ENCODE results near the gene CRIP2. TPM values are rescaled to one million over a fixed set of nuclear protein-coding genes. Genes with fewer than 3 reads are reported as not detected.

The CRIP2 gene
- total and polyA plus RNA-seq, 9 donors = 0.35 to 242 (median 47.8) TPM

DNA sequence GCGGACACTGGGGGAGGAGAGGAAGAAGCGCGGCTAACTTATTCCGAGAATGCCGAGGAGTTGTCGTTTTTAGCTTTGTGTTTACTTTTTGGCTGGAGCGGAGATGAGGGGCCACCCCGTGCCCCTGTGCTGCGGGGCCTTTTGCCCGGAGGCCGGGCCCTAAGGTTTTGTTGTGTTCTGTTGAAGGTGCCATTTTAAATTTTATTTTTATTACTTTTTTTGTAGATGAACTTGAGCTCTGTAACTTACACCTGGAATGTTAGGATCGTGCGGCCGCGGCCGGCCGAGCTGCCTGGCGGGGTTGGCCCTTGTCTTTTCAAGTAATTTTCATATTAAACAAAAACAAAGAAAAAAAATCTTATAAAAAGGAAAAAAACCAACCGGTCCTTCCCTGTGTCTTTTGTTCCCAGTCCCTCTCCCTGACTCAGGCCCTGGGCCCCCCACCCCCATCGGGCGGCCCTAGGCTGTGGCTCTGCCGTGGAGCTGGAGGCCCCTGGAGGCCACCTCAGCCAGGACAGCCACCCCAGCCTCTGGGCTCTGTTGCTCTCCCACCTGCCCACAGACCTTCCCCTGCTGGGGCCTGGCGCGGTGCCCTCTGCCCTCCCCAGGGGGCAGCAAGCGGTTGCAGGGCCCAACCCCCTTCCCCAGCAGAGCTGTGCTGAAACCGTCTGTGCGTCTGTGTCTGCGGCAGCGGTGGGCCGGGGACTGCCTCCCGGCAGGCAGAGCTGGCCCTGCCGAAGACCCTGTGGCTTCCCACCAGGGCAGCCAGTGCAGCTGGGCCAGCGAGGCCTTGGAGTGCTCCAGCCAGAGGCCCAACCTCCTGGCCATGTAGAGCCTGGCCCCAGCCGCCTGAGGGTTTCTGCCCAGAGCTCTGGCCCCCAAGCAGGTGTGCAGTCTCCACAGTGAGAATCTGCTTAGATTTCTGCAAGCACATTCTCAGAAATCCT, 4.0 kb upstream of the CRIP2 start:
- intact Hi-C loops (cut with DNase I) = loop anchor here in 2 of 4 donors (10.0 kb wide), 2 partner anchors 46 to 56 kb away; partner anchors contain the start of gene MTA1 (in 1 of the 2)
- peak overlapping the region in 1 of 2 donors; percentile 10 for H3K27ac ChIP-seq
- no peaks in the 10 kb centered on the region for H3K36me3 ChIP-seq
- H3K9me3 ChIP-seq = no peaks in the 10 kb centered on the region
- H3K4me3 ChIP-seq = no peak overlapping the region
- no peaks in the 10 kb centered on the region for H3K27me3 ChIP-seq
- no peak for TF ChIP-seq POLR2A (IDR thresholded peaks at IDR 0.05)
- TF ChIP-seq, protein P1, sequence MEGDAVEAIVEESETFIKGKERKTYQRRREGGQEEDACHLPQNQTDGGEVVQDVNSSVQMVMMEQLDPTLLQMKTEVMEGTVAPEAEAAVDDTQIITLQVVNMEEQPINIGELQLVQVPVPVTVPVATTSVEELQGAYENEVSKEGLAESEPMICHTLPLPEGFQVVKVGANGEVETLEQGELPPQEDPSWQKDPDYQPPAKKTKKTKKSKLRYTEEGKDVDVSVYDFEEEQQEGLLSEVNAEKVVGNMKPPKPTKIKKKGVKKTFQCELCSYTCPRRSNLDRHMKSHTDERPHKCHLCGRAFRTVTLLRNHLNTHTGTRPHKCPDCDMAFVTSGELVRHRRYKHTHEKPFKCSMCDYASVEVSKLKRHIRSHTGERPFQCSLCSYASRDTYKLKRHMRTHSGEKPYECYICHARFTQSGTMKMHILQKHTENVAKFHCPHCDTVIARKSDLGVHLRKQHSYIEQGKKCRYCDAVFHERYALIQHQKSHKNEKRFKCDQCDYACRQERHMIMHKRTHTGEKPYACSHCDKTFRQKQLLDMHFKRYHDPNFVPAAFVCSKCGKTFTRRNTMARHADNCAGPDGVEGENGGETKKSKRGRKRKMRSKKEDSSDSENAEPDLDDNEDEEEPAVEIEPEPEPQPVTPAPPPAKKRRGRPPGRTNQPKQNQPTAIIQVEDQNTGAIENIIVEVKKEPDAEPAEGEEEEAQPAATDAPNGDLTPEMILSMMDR (IDR thresholded peaks at IDR 0.05) = no peak
- no peak for TF ChIP-seq EP300 (IDR thresholded peaks at IDR 0.05)
- WGBS, 3 donors = 72 to 81% (median 75%) methylated on average over 33 to 34 of the region's 34 CpGs
- H3K4me1 ChIP-seq (ENCODE audit: insufficient read depth) = peaks cover 9% of the 10 kb centered on the region
- peak in 2 of 5 donors; percentile 36 to 46 for DNase-seq

DNA sequence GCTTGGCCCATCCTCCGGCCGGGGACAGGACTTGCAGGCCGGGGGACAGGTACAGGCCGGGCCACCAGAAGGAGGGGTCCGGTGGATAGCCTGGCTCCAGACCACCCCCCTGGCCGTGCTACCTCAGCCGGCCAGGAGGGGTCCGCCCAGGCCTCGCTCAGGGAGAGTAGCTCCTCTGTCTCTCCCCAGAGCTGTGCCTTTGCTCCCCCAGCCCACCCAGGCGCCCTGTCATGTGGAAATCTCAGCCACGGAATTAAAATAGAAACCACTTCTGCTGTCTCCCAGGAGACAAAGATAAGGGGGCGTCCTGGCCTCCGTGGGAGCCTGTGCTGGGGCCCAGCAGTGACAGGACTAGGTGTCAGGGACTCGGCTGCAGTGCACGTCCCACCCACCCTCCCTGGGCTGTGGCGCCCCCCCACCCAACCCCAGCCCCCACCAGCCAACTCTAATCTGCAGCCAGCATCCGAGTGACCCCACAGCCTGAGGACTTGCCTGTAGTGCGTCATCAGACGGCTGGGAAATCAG, 3.3 kb upstream of the CRIP2 start:
- H3K27ac ChIP-seq = peak overlapping the region in 1 of 2 donors; percentile 10
- peaks cover 14% of the 10 kb centered on the region for H3K4me1 ChIP-seq (ENCODE audit: insufficient read depth)
- intact Hi-C loops (cut with DNase I) = loop anchor here in 2 of 4 donors (10.0 kb wide), 2 partner anchors 47 to 57 kb away; partner anchors contain the start of gene MTA1 (in 1 of the 2)
- WGBS, 3 donors = 44 to 54% (median 53%) methylated on average over 7 to 19 of the region's 19 CpGs
- DNase-seq = no peak
- no peaks in the 10 kb centered on the region for H3K36me3 ChIP-seq
- TF ChIP-seq, protein P1 (IDR thresholded peaks at IDR 0.05) = no peak
- TF ChIP-seq POLR2A (IDR thresholded peaks at IDR 0.05) (no peak), EP300 (IDR thresholded peaks at IDR 0.05) (no peak)
- no peaks in the 10 kb centered on the region for H3K9me3 ChIP-seq
- H3K4me3 ChIP-seq = no peak overlapping the region
- no peaks in the 10 kb centered on the region for H3K27me3 ChIP-seq

DNA sequence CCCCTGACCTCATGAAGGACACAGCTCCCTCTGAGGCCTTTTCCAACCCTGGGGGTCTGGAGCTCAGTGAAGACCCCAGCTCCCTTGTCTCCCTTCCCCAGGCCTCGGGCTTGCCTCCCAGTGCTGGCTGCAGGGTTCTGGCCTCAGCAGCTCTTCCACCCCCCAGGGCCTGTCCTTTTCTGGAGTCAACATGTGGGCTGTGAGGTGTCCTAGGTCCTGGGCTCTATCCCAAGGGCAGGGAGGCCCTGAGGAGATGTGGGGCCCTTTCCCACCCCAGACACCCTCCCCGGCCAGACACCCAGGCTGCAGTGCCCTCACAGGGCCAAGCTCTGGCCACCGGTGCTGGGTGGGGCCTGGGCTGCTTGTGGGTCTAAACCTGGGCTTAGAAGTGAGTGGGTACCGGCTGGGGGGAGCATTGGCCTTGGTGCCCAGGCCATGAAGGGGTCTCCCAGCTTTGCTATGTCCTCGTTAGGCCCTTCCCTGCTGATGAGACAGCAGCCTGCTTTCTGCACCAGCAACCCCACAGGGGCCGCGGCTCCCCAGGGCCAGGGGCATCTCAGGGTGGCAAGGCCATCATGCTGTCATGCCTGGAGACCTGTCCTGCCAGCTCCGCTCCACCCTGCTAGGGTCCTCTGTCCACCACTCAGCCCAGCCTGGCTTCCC, 2.7 kb upstream of the CRIP2 start:
- TF ChIP-seq POLR2A (IDR thresholded peaks at IDR 0.05) = no peak
- TF ChIP-seq EP300 (IDR thresholded peaks at IDR 0.05) = no peak
- TF ChIP-seq, protein P1 (IDR thresholded peaks at IDR 0.05) = no peak
- H3K4me1 ChIP-seq (ENCODE audit: insufficient read depth) = peaks cover 17% of the 10 kb centered on the region

DNA sequence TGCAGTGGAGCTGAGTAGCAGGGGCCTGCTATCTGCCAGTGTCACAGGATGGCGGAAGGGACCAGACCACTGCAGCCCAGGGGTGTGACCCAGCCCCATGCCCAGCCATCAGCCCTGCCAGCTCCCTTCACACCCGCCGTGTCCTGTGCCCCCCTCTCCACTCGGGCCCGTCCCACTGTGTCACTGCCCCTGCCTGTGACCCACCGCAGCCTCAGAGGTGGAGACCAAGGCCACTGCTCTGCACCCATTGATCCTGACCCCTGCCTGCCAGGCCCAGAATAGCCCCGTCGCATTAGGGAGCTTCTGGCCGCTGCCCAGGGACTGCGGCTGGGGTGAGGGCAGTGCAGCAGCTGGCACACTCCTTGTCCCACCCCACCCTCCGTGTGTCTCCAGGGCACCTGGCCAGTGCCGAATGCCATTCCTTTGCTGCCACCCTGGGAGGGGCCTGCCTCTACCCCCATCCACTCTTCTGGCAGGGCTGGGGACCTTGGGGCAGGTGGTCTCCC, 2.1 kb upstream of the CRIP2 start:
- Histone ChIP-seq H3K4me3 (no peak overlapping the region), H3K4me1 (ENCODE audit: insufficient read depth) (peaks cover 17% of the 10 kb centered on the region), H3K9me3 (no peaks in the 10 kb centered on the region), H3K27ac (peak overlapping the region in 1 of 2 donors; percentile 19), H3K36me3 (no peaks in the 10 kb centered on the region), H3K27me3 (no peaks in the 10 kb centered on the region)
- WGBS, 3 donors = 71 to 85% (median 73%) methylated on average over 12 of the region's 12 CpGs
- intact Hi-C loops (cut with DNase I) = loop anchor here in 2 of 4 donors (10.0 kb wide), 2 partner anchors 48 to 58 kb away; partner anchors contain the start of gene MTA1 (in 1 of the 2)
- DNase-seq = peak in 1 of 5 donors; percentile 44
- TF ChIP-seq EP300 (IDR thresholded peaks at IDR 0.05) (no peak), POLR2A (IDR thresholded peaks at IDR 0.05) (no peak)

More for the DNA sequence above, 2.7 kb upstream of the CRIP2 start:
- no peak for DNase-seq
- Histone ChIP-seq H3K4me3 (no peak overlapping the region), H3K9me3 (no peaks in the 10 kb centered on the region), H3K36me3 (no peaks in the 10 kb centered on the region), H3K27ac (peak overlapping the region in 1 of 2 donors; percentile 19), H3K27me3 (no peaks in the 10 kb centered on the region)
- 72 to 75% (median 74%) methylated on average over 8 of the region's 8 CpGs for WGBS, 3 donors
- intact Hi-C loops (cut with DNase I) = loop anchor here in 2 of 4 donors (10.0 kb wide), 2 partner anchors 47 to 57 kb away; partner anchors contain the start of gene MTA1 (in 1 of the 2)

Measured in ovary (tissue), 9 donors.